Vagina (tissue), 2 donors: Measurements from ENCODE around the gene PAFAH1B2.

Experiments
- CTCF ChIP-seq, 3 experiments: fragments of 450-650 bp in 2 of 3; fragments of 200-600 bp in 1 of 3; sonication (generic) in 1 of 3; IDR thresholded peaks; one replicate each; pipeline ENCODE4 v1.5.1; 2017 to 2019; ENCODE audit warnings: antibody characterized with exemption in 3 of 3, mild to moderate bottlenecking in 2 of 3, moderate library complexity in 2 of 3
- POLR2A ChIP-seq, 2 donors: fragments of 450-650 bp; IDR thresholded peaks; one replicate each; pipeline ENCODE4 v1.6.1; 2017; ENCODE audit warnings: antibody characterized with exemption in 2 of 2, mild to moderate bottlenecking in 2 of 2, moderate library complexity in 2 of 2
- POLR2AphosphoS5 ChIP-seq, 2 donors: sonication (generic); formaldehyde crosslinking; IDR thresholded peaks; one replicate each; pipeline ENCODE4 v1.9.0; 2017; ENCODE audit warnings: antibody characterized with exemption in 2 of 2, mild to moderate bottlenecking in 2 of 2, low read depth in 1 of 2; ENCODE audit not compliant: insufficient read depth in 1 of 2

DNA sequence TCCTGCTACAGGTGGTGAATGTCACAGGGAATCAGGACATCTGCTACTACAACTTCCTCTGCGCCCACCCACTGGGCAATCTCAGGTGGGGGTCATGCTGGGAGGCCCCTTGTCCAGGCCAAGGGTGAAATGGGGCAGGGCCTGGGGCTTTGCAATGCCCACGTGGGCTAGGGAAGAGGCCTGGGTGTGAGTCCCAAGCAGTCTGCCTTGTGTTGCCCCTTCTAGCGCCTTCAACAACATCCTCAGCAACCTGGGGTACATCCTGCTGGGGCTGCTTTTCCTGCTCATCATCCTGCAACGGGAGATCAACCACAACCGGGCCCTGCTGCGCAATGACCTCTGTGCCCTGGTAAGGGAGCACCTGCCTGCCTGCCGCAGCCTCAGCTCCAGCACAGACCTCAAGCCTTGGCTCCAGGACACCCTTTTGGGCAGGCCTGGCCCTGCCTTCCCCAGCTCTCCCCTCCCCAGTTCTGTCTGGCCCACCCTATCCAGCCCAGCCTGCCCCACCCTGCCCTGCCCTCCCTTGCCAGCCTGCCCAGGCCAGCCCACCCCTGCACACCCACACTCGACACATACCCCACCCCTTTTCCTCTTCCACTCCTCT is 46.0 kb downstream of the PAFAH1B2 start:
- TF ChIP-seq CTCF (IDR thresholded peaks at IDR 0.05) (no peak), POLR2AphosphoS5 (IDR thresholded peaks at IDR 0.05; ENCODE audit: insufficient read depth in 1 of 2, low read depth in 1 of 2) (no peak), POLR2A (IDR thresholded peaks at IDR 0.05) (no peak)
